Ascending aorta (tissue), 2 donors: ENCODE data around the gene TLE2. TPM values are rescaled to one million over a fixed set of nuclear protein-coding genes. Genes with fewer than 3 reads are reported as not detected.

Source experiments
- DNase-seq, 2 donors: peaks; one replicate each; pipeline ENCODE4 v3.0.0-alpha.2; 2019; ENCODE audit warnings: low spot score in 2 of 2
- H3K27ac ChIP-seq, 2 donors: fragments of 200-600 bp; sonication (generic); one replicate each; pipeline ENCODE4 v1.5.1; 2016 to 2017; ENCODE audit warnings: mild to moderate bottlenecking in 1 of 2
- H3K27me3 ChIP-seq: fragments of 200-600 bp; sonication (generic); one replicate; pipeline ENCODE4 v1.5.1; 2017
- H3K36me3 ChIP-seq, 2 donors: fragments of 200-600 bp; sonication (generic); one replicate each; pipeline ENCODE4 v1.5.1; 2016
- H3K4me1 ChIP-seq, 2 donors: fragments of 200-600 bp; sonication (generic); one replicate each; pipeline ENCODE4 v1.5.1; 2016 to 2017; ENCODE audit warnings: mild to moderate bottlenecking in 1 of 2
- H3K4me3 ChIP-seq, 2 donors: fragments of 200-600 bp; sonication (generic); one replicate each; pipeline ENCODE4 v1.5.1; 2016 to 2017; ENCODE audit warnings: mild to moderate bottlenecking in 1 of 2
- H3K9me3 ChIP-seq, 2 donors: fragments of 200-600 bp; sonication (generic); one replicate each; pipeline ENCODE4 v1.5.1; 2016
- CTCF ChIP-seq, 3 experiments: fragments of 200-600 bp in 2 of 3; fragments of 450-650 bp in 1 of 3; sonication (generic) in 2 of 3; IDR thresholded peaks; one replicate each; pipeline ENCODE4 v1.5.1; 2016 to 2019; ENCODE audit warnings: antibody characterized with exemption in 3 of 3, mild to moderate bottlenecking in 1 of 3, moderate library complexity in 1 of 3
- intact Hi-C: fragments of 100-400 bp; cut with DNase I; formaldehyde crosslinking; loops from one replicate; pipeline ENCODE4 v1.15.1; 2023
- total RNA-seq: library from RNA; depleted of rRNA; stranded (reverse); fragments of >200 nt; gene quantifications from one replicate; pipeline ENCODE4 v1.1.0, GENCODE V29; 2016

Gene TLE2
- total RNA-seq, 1 donor from 2014 or later: 86.3 TPM

GRCh38 chr19:3005345-3005744 lies 23.7 kb downstream of the TLE2 start:
- peaks cover 3 to 16% of the 10 kb centered on the region in 2 donors for H3K36me3 ChIP-seq
- H3K27ac ChIP-seq: no peak overlapping the region
- no peak for DNase-seq
- no peak overlapping the region for H3K4me3 ChIP-seq
- H3K27me3 ChIP-seq: no peaks in the 10 kb centered on the region
- no peaks in the 10 kb centered on the region for H3K9me3 ChIP-seq
- intact Hi-C loops: no loop called here
- no peaks in the 10 kb centered on the region for H3K4me1 ChIP-seq
- no peak for TF ChIP-seq CTCF (IDR thresholded peaks at IDR 0.05)

GRCh38 chr19:3004522-3004921 lies 24.6 kb downstream of the TLE2 start:
- peaks cover 5 to 13% of the 10 kb centered on the region in 2 donors for H3K36me3 ChIP-seq

GRCh38 chr19:3003046-3003445 lies 26.0 kb downstream of the TLE2 start:
- intact Hi-C loops: no loop called here
- TF ChIP-seq CTCF (IDR thresholded peaks at IDR 0.05): no peak
- no peak overlapping the region for H3K4me3 ChIP-seq
- H3K27me3 ChIP-seq: no peaks in the 10 kb centered on the region
- H3K4me1 ChIP-seq: no peaks in the 10 kb centered on the region
- no peaks in the 10 kb centered on the region for H3K9me3 ChIP-seq
- H3K36me3 ChIP-seq: peaks cover 8 to 12% of the 10 kb centered on the region in 2 donors
- no peak overlapping the region for H3K27ac ChIP-seq
- DNase-seq: no peak

More at GRCh38 chr19:3004522-3004921, 24.6 kb downstream of the TLE2 start:
- Histone ChIP-seq H3K4me1 (no peaks in the 10 kb centered on the region), H3K27me3 (no peaks in the 10 kb centered on the region), H3K27ac (no peak overlapping the region), H3K9me3 (no peaks in the 10 kb centered on the region), H3K4me3 (no peak overlapping the region)
- intact Hi-C loops: loop anchor here (1.0 kb wide), 1 partner anchor 32 kb away; no protein-coding TSS in a partner anchor
- no peak for TF ChIP-seq CTCF (IDR thresholded peaks at IDR 0.05)
- DNase-seq: no peak

GRCh38 chr19:3001235-3001800 lies 27.8 kb downstream of the TLE2 start:
- no peaks in the 10 kb centered on the region for H3K4me1 ChIP-seq
- H3K4me3 ChIP-seq: no peak overlapping the region
- no peaks in the 10 kb centered on the region for H3K9me3 ChIP-seq
- no peak for DNase-seq
- peaks cover 8 to 18% of the 10 kb centered on the region in 2 donors for H3K36me3 ChIP-seq
- H3K27ac ChIP-seq: no peak overlapping the region
- TF ChIP-seq CTCF (IDR thresholded peaks at IDR 0.05): no peak
- H3K27me3 ChIP-seq: no peaks in the 10 kb centered on the region
- intact Hi-C loops: no loop called here

- peaks cover 0 to 15% of the 10 kb centered on the region in 2 donors for H3K36me3 ChIP-seq
- no peak for DNase-seq
- TF ChIP-seq CTCF (IDR thresholded peaks at IDR 0.05): no peak
- H3K27me3 ChIP-seq: no peaks in the 10 kb centered on the region
- H3K9me3 ChIP-seq: no peaks in the 10 kb centered on the region
- no peak overlapping the region for H3K27ac ChIP-seq
- no peak overlapping the region for H3K4me3 ChIP-seq
- H3K4me1 ChIP-seq: no peaks in the 10 kb centered on the region
- intact Hi-C loops: loop anchor here (5.0 kb wide), 1 partner anchor 219 kb away; no protein-coding TSS in a partner anchor
Measured at GRCh38 chr19:2998642-2999041, 30.4 kb downstream of the TLE2 start.
